ENCODE data around the gene TNNT2.

The TNNT2 gene

DNA sequence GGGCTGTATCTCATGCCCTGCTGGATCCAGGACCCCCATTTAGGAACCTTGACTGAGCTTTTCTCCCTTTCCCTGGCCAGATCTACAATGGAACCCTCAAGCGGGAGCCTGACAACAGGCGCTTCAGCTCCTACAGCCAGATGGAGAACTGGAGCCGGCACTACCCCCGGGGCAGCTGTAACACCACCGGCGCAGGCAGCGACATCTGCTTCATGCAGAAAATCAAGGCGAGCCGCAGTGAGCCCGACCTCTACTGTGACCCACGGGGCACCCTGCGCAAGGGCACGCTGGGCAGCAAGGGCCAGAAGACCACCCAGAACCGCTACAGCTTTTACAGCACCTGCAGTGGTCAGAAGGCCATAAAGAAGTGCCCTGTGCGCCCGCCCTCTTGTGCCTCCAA, 64.4 kb downstream of the TNNT2 start:
- no peak for DNase-seq (ENCODE audit: low read depth)

DNA sequence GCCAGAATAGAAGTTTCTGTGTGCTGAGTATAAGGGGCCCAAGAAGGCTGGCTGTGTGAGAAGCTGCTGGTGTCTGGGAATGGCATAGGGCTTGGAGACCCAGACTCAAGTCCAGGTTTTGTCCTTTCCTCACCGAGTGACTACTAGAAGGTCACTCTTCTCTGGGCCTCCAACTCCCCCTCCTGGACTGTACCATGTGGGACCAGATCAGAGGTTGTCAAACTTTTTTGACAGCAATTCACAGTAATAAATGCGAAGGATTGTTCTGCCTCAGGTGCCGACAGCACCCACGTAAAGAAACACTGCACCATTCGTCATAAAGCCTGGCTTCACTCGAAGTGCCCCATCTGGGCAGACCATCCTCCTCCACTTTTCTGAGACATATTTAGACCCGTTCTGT, 65.2 kb downstream of the TNNT2 start:
- no peak for DNase-seq (ENCODE audit: low read depth)

DNA sequence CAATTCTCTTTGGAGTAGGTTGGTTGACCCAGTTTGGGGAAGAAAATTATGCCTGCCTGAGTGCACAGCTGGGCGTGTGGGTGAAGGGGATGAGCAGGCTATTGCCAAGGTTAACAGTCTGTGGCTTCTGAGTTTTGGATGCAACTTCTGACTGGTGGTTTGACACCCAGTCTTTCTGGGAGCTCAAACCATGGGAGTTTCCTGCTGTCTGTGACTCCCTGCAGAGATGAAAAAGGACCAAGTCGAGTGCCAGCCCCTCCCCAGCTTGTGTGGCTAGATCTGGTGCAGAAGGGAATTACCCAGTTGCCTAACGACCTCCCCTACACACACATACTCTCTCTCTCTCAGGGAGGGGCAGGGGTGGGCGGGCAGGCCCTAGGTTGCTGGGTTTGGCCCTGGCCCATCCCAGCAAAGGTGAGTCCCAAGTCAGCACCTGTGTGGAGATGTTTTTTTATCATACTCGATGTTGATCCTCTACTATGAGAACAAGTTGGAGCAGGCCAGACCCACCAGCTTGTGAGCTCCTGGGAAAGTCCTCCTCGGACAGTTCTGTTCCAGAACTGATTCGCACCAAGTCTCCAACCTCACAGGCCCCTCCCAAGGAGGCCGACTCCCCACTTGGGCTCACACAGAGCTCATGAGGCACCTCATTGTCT, 66.0 kb downstream of the TNNT2 start:
- DNase-seq (ENCODE audit: low read depth), result no peak

DNA sequence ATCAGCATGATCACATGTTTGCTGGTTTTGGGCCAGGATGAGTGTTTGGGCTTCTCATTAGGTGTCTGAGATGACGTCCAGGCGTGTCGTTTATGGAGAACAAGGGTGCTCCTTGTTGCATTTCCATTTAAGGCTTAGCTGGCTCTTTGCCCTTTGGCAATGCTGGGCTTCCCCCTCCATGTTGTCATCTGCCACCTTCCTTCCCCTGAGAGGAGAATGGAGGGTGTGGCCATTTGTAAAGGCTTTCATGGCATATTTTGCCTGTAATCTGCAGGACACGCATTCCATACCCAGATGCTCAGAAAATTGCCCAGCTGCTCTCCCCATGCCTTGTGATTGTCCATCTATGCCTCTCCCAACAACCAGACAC, 66.5 kb downstream of the TNNT2 start:
- DNase-seq (ENCODE audit: low read depth), result no peak

DNA sequence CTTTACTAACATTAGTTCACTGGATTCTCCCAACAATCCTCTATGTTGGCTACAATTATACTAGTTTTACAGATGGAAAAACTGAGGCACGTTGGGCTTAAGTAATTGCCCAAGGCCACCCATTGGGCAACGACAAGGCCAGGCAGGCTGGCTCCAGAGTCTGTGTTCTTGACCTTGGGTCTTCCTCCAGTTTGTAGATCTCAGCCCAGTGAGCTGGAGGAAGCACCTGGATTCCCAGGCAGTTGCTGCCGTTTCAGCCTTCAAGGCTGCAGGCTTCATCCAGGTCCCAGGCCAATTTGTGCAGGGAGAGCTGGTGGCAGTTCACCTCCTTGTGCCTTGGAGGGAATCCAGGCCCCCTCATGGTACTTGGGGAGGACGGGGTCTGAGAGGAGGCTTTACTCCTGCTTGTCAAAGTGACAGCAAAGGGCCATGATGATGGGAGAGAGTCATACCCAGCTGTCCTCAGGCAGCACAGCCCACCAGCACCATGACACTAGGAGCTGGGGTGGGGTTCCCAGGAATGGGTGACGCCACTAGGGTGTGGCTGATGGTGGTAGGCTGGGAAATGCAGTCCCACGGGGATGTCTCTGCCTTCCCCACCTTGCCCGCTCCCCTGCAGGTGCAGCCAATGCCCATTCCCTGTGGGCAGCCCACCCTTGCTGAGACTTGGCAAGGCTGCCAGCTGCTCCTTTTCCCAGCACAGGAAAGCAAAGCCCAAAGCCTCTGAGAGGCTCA, 67.1 kb downstream of the TNNT2 start:
- DNase-seq (ENCODE audit: low read depth), result no peak

DNA sequence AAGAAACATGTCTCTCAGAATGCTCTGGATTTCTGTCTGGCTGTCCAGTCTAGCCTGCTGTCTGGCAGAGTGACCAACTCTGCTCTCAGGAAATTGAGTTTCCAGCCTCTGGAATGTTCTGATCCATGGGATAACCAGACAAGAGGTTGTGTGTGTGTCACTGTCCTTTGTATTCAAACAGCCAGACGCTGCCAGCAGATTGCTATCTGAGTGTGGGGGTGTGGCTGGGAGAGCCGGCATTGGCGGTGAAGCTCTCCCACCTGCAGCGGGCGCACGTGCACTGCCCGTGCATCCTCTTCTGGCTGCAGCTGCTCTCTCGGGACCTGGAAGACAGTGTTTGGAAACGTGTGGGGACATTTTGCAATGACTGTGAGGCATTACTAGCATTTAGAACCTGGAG, 68.1 kb downstream of the TNNT2 start:
- no peak for DNase-seq (ENCODE audit: low read depth)

All from T follicular helper cell (primary cell).